Medulla oblongata (tissue), 1 donor: Measurements from ENCODE around the gene MGST2.
"Not testable (repeated sequence)": the region's sequence is repeated elsewhere in the genome, so short reads cannot be mapped to it uniquely, and the experiment has no call there.

Experiments
- DNase-seq: peaks from one replicate; pipeline ENCODE4 v3.0.0-alpha.2; 2015; ENCODE audit errors: extremely low spot score

Gene MGST2

DNA sequence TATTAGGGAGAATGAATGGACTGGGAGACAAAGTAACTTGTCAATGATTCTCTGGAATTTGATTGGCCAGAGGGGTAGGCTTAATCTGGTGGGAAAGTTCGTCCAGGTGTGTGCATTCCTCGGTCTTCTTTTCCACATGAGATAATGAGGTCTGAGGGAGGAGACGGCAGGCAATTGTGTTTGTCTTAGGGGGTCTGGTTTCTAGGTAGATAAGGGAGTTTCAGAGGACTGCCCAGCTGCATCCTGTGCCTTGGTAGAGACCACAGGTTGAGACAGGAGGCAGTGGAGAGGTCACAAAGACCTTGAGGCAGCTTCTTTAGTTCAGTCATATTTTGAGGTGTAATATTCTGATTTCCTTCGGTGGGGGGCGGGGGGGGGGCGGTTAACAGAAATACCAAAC is 4.3 kb downstream of the MGST2 start:
- no peak for DNase-seq

GRCh38 chr4:139670775-139671174 is 5.2 kb downstream of the MGST2 start:
- DNase-seq = no peak

GRCh38 chr4:139672215-139672614 is 6.6 kb downstream of the MGST2 start:
- no peak for DNase-seq

- no peak for DNase-seq
Observed at GRCh38 chr4:139672732-139673131, 7.1 kb downstream of the MGST2 start.

DNA sequence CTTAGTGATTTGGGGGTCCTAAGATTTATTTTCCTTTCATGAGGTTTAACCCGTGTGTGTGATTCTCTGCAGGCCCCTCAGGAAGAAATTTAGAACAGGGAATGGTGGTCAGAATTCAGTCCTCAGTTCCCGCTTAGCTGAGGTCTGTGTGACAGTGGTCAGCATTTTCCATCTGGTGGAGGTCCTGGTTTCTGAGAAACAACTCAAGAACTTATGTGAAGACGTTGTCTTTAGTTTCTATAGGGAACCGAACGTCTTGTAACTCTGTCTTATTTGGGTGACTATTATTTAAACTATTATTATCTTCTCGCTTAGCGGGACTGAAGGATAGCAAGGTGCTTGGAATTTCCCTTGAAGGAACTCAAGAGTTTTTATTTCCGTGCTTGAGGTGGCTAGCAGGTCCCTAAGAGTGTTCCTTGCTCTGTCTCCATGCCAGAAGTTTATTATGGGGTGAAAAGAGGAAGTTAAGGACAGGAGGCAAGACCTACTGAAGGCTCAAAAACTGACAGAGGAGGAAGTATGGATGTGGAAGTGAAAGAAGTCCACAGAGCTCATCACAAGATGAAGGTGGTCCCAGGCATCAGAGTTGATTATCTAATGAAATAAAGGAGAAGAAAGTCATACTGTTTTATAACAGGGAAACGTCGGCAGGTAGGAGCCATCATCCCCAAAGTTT is 9.4 kb downstream of the MGST2 start:
- DNase-seq = peak; percentile 83

GRCh38 chr4:139675651-139676050 is 10.0 kb downstream of the MGST2 start:
- DNase-seq = no peak

DNA sequence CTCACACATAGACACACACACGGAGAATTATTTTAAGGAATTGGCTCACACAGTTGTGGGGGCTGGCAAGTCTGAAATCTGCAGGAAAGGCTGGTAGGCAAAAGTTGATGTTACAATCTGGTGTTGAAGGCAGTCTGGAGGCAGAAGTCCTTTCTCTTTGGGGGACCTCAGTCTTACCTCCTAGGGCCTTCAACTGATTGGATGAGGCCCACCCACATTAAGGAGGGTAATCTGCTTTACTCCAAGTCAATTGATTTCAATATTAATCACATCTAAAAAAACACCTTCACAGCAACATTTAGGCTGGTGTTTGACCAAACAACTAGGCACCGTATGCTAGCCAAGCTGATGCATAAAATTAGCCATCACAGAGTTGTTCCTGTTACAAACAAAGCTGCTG is 10.7 kb downstream of the MGST2 start:
- no peak for DNase-seq

DNA sequence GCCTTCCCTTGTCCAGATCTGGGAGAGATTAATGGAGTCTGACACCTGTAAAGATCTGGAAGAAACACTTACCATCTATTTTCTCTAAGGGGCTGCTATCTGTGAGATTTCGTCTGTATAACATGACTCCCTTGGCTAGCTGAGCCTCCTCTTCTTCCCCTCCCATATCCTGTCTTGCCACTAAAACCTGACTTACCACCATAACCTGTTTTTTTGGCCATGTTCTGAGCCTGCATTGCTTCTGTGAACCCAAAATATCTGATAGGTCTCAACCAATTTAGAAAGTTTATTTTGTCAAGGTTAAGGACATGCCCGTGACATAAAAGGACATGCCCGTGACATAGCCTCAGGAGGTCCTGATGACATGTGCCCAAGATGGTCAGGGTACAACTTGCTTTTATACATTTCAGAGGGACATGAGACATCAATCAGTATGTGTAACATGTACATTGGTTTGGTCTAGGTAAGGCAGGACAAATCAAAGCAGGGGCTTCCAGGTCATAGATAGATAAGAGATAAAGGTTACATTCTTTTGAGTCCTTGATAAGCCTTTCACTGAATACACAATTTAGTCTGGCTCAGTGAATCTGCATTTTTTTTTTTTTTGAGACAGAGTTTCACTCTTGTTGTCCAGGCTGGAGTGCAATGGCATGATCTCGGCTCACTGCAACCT is 11.4 kb downstream of the MGST2 start:
- DNase-seq = no peak

GRCh38 chr4:139682309-139682708 is 16.7 kb downstream of the MGST2 start:
- no peak for DNase-seq

DNA sequence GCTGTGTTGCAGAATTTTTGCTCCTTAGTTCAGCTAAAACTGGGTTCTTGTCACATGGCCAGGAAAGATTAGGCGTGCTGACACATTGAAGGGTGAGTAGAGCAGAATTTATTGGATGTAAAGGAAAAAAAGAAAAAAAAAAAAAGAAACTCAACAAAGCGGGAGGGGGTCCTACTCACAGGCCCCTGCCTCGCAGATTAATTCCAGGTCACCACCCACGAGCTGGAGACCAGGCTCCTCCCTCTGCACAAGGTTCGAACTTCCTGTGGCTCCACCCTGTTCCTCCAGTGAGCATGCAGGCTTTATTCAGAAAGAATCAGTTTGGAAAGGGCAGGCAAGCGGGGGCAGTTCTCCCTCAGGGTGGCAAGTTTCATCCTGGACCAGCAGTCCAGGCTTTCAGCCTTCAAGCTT is 17.1 kb downstream of the MGST2 start:
- DNase-seq = no peak

DNA sequence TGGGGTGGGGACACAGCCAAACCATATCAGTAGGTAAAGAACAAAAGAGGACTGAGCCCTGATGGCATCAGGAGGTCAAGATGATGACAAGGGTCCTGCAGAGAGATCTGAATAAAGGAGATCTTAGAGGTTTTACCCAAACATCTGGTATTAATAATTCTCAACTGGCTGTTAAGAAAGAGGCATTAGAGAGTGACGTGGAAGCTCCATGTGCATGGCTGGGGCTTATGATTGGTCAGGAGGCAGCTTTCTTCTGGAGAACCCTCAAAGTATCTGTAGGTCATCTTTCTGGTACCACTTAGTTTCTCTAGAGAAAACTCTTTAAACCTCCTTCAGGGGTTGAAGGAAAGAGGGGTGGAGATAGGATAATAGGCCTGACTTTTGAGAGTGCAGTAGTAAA is 18.7 kb downstream of the MGST2 start:
- DNase-seq = no peak

DNA sequence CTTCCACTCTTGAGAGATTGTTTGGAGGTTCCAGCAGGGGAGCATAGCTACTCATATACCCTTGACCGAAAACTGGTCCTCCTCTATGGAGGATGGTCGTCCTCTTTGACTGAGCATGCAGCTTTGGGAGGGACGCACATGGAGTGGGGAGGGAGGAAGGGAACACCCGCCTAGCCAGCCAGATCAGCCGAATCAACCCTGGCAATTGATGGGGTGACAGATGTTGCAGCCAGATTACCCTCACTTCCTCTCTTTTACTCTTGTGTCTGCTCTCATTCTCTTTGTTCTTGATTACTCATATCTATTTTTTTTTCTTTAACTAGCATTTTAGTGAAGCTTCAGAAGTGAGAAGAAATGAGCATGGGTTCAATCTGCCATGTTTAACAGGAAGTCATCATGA is 19.6 kb downstream of the MGST2 start:
- no peak for DNase-seq

GRCh38 chr4:139686130-139686529 is 20.5 kb downstream of the MGST2 start:
- no peak for DNase-seq

GRCh38 chr4:139686988-139687387 is 21.4 kb downstream of the MGST2 start:
- DNase-seq = no peak

GRCh38 chr4:139689093-139689722 is 23.6 kb downstream of the MGST2 start:
- DNase-seq = no peak

DNA sequence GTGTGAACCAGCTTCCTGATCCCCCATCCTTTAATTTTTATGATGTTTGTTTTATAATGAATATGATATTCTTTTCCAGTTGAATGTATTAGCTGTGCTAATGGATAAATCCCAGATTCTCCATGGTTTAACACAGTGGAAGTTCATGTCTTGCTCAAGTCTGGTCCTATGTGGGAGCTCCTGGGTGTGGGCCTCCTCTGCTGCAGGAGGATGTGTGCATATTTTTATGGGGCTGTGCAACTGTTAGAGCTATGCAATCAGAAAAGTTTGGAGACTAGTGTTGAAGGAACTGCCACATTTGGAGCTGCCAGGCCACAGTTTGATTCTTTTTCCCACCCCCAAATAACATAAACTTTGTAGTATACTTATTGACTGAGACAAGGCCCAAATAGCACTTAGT is 24.8 kb downstream of the MGST2 start:
- DNase-seq = no peak

DNA sequence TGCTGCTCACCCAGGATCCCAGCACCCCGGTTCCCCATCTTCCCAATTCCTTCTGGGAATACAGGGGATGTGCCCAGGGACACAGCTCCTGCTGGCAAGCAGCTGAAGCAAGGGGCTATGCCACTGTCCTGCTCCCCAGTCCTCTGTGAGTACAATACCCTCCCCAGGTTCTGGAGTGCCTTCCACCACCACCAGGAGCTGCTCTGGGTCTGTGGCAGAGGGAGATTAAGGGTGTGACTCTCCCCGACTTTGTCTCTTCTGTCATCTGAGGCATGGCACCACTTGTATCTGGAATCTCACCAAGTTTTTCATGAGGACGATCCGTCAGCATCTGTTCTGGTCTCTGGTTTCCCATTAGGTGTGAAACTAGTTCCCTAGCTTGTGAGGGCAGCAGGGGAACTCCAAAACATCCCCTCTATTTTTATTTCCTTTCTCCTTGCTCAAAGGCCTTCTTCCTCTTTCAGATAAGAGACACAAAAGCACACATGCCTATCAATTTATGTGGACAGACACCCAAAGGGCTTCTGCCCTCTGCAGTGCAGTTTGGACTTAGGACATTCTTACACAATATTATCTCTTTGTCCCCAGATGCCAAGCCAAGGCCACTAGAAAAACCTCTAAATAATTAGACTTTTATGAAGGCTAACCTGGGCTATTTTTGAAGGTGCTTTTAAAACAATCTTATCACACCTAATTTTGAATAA is 26.8 kb downstream of the MGST2 start:
- DNase-seq = peak; percentile 50

DNA sequence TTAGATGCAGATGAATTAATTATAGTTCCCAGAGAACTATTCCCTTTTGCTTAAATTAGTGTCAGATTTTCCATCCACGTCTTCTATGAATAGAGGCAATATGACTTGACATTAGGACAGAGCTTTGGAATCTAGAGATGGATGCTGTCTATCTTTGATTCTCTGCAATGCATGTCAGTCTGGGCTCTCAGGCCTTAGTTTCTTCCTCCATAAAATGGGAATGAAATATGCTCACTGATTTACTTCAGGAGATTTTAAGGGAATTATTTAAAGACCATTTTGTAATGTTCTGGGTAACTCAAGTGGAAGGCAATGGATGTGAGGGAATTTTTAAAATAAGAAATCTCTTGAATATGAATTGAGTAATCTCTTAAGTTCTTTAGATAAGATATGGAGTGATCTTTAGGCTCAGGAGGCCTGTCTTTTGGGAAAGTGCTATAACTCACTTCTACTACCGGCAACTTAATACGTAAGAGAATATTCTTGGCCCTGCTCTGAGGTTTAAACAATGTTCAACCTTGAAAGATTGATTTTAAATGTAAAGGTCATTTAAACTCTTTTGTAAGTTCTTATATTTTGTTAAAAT is 29.0 kb downstream of the MGST2 start:
- no peak for DNase-seq

GRCh38 chr4:139696491-139696890 is 30.9 kb downstream of the MGST2 start:
- DNase-seq = no peak

GRCh38 chr4:139698167-139698925 is 32.7 kb downstream of the MGST2 start:
- not testable (repeated sequence) for DNase-seq

- no peak for DNase-seq
Observed at GRCh38 chr4:139700568-139700967, 34.9 kb downstream of the MGST2 start.
